PC-9 (cell line): ENCODE results near the gene TSSK6. TPM values are rescaled to one million over a fixed set of nuclear protein-coding genes. Genes with fewer than 3 reads are reported as not detected.

Experiments used
- BruUV-seq: library from RNA; stranded (reverse); fragments of 400-500 nt; replicated peaks from 2 replicates; lab custom pipeline; 2021; lab: Mats Ljungman, UMichigan
- CTCF ChIA-PET: fragments of 300-600 bp; sonication (Branson Sonifier 250); formaldehyde crosslinking; loops from one replicate; lab custom pipeline; 2022; ENCODE audit warnings: antibody characterized with exemption; lab: Charles Lee
- POLR2A ChIA-PET: fragments of 300-600 bp; sonication (Branson Sonifier 250); formaldehyde crosslinking; loops from one replicate; lab custom pipeline; 2022; ENCODE audit warnings: antibody characterized with exemption; ENCODE audit not compliant: unreplicated experiment; lab: Charles Lee
- DNase-seq, 2 experiments: peaks; one replicate each; pipeline versions ENCODE4 v3.0.0 to v3.0.0-alpha.2; 2015 to 2022; ENCODE audit warnings: mixed read lengths in 1 of 2
- H2AFZ ChIP-seq: fragments of 200-600 bp; sonication (generic); 2 replicates; pipeline ENCODE4 v1.8.1; 2017; ENCODE audit warnings: antibody characterized with exemption
- H3F3A ChIP-seq: fragments of 200-600 bp; sonication (generic); 2 replicates; pipeline ENCODE4 v1.8.1; 2017; ENCODE audit warnings: antibody characterized with exemption, mild to moderate bottlenecking, low read depth; ENCODE audit not compliant: insufficient read depth
- H3K27ac ChIP-seq: fragments of 200-600 bp; sonication (generic); 2 replicates; pipeline ENCODE4 v1.6.1; 2016; ENCODE audit warnings: mixed run types
- H3K27me3 ChIP-seq: fragments of 200-600 bp; sonication (generic); 2 replicates; pipeline ENCODE4 v1.6.1; 2016; ENCODE audit warnings: low read depth, mixed run types; ENCODE audit not compliant: insufficient read depth
- H3K36me3 ChIP-seq: fragments of 200-600 bp; sonication (generic); 2 replicates; pipeline ENCODE4 v1.6.1; 2016; ENCODE audit warnings: low read depth, mixed run types
- H3K4me1 ChIP-seq: fragments of 200-600 bp; sonication (generic); replicated peaks from 2 replicates; pipeline ENCODE4 v1.6.1; 2016; ENCODE audit warnings: mixed run types; ENCODE audit not compliant: insufficient read depth
- H3K4me2 ChIP-seq: fragments of 200-600 bp; sonication (generic); 2 replicates; pipeline ENCODE4 v1.6.1; 2017; ENCODE audit warnings: mixed run types
- H3K4me3 ChIP-seq: fragments of 200-600 bp; sonication (generic); 2 replicates; pipeline ENCODE4 v1.6.1; 2016; ENCODE audit warnings: mixed run types
- H3K79me2 ChIP-seq: fragments of 200-600 bp; sonication (generic); 2 replicates; pipeline ENCODE4 v1.6.1; 2017; ENCODE audit warnings: low read depth, mixed run types
- H3K9me2 ChIP-seq: fragments of 200-600 bp; sonication (generic); 2 replicates; pipeline ENCODE4 v1.8.1; 2017; ENCODE audit warnings: mild to moderate bottlenecking; ENCODE audit not compliant: insufficient read depth
- H3K9me3 ChIP-seq: fragments of 200-600 bp; sonication (generic); 2 replicates; pipeline ENCODE4 v1.8.1; 2016; ENCODE audit warnings: low read depth; ENCODE audit not compliant: insufficient read depth
- H4K20me1 ChIP-seq: fragments of 200-600 bp; sonication (generic); 2 replicates; pipeline ENCODE4 v1.8.1; 2017; ENCODE audit not compliant: insufficient read depth
- EZH2 ChIP-seq: fragments of 200-600 bp; sonication (generic); IDR thresholded peaks from 2 replicates; pipeline ENCODE4 v1.8.0; 2017; ENCODE audit warnings: antibody characterized with exemption, low read depth
- intact Hi-C: fragments of 100-400 bp; cut with micrococcal nuclease; formaldehyde crosslinking; loops from one replicate; pipeline ENCODE4 v1.10.0; 2022; ENCODE audit not compliant: unreplicated experiment
- total RNA-seq: library from RNA; stranded (reverse); gene quantifications from 2 replicates; pipeline ENCODE4 v1.2.3, GENCODE V29; 2021
- TF ChIP-seq, protein P1 (sequence below): fragments of 200-600 bp; sonication (generic); conservative IDR thresholded peaks from 2 replicates; pipeline ENCODE4 v1.6.1; 2017; ENCODE audit warnings: mixed run types, antibody characterized with exemption, mild to moderate bottlenecking, moderate library complexity

Gene TSSK6
- total RNA-seq, 1 experiment from 2014 or later, result 2.0 TPM

DNA sequence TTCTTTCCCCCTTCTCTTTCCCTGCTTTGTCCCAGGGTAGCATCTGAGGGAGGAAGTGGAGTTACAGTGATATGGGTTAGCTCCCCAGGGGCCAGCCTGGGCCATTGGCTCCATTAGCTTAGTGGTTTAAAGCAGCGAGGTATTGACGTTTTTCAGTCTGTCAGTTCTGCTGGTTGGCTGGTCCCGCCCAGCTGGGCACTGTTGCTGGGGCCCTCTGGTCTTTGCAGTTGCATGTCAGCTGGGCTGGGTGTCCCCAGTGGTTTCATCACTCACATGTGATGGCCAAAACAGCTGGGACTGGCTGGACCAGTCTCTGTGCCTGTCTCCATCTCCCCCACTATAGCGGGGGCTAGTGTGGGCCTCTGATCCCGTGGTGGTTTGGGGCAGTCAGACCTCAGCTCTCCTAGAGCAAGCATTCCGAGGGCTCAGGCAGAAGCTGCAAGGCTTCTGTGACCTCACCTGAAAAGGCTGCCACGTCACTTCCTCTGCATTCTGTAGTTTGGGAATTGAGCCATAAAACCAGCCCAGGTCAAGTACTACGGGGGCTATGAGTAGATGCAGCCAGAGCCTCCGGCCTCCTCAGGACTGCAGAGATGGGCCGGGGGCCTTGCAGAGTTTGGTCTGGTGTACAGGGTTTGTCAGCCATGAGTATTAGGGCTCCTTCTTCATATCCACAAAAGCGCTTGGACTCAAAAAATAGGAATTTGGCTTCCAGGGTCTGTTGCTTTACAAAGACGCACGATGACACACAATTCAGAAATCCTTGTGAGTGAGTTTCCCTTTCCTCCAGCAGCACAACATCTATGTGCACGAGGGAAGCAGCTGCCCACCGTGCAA, 30.0 kb downstream of the TSSK6 start:
- no peak overlapping the region for H2AFZ ChIP-seq
- H3K79me2 ChIP-seq, result peaks cover 26% of the 10 kb centered on the region; the same call in 1 of the 2 replicates
- H3F3A ChIP-seq, result peaks cover 38% of the 10 kb centered on the region
- no peaks in the 10 kb centered on the region for H3K27me3 ChIP-seq
- no peak overlapping the region for H3K4me3 ChIP-seq
- intact Hi-C loops, result no loop called here
- BruUV-seq, result no TSS peak
- CTCF ChIA-PET, result no interaction called here
- no peak overlapping the region for H3K4me2 ChIP-seq
- no peaks in the 10 kb centered on the region for H3K9me3 ChIP-seq
- H3K9me2 ChIP-seq, result no peaks in the 10 kb centered on the region
- no peak for TF ChIP-seq EZH2
- TF ChIP-seq, protein P1, sequence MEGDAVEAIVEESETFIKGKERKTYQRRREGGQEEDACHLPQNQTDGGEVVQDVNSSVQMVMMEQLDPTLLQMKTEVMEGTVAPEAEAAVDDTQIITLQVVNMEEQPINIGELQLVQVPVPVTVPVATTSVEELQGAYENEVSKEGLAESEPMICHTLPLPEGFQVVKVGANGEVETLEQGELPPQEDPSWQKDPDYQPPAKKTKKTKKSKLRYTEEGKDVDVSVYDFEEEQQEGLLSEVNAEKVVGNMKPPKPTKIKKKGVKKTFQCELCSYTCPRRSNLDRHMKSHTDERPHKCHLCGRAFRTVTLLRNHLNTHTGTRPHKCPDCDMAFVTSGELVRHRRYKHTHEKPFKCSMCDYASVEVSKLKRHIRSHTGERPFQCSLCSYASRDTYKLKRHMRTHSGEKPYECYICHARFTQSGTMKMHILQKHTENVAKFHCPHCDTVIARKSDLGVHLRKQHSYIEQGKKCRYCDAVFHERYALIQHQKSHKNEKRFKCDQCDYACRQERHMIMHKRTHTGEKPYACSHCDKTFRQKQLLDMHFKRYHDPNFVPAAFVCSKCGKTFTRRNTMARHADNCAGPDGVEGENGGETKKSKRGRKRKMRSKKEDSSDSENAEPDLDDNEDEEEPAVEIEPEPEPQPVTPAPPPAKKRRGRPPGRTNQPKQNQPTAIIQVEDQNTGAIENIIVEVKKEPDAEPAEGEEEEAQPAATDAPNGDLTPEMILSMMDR, result no peak
- no peak overlapping the region for H3K27ac ChIP-seq
- H4K20me1 ChIP-seq, result peaks cover 28% of the 10 kb centered on the region
- no peak for DNase-seq
- POLR2A ChIA-PET, result no interaction called here
- H3K4me1 ChIP-seq, result peaks cover 23% of the 10 kb centered on the region
- H3K36me3 ChIP-seq, result no peaks in the 10 kb centered on the region

DNA sequence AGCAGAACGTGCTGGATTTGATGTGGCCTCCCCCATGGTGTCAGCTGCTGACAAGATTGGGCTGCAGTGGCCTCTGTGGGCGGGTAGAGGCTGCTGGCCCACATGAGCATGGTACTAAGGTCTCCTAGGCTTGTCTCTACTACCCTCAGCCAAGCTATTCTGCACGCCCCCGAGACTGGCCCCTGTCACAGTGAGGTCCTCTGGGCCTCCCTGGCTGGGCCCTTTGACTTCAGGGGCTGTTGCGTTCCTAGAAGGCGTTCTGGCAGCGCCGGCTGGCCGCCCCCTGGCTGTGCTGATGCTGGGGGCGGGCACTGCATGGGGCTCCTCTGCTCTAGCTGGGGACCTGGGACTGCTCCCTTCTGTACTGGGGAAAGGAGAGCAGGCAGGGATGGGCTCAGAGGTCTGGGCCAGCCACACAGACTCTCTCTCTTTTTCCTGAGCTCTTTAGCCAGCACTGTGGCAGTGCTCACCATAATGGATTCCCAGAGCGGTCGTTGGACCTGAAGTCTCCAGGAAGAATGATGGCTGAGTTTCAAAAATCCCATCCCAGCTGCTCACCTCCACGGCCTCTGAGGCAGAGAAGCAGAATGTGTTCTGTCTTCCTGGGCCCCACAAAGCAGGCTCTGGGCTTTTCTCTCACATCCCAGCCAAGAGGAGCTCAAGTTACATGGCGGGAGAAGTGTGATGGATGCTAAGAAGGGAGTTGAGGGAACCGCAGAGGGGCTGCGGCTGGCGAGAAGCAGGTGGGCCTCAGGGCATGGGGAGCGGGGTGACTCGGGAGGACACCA, 32.3 kb downstream of the TSSK6 start:
- no peak for DNase-seq
- 0 out of 2 replicates have a peak, but pooled peaks cover 4% of the 10 kb centered on the region for H3K36me3 ChIP-seq
- no peak overlapping the region for H2AFZ ChIP-seq
- H3K4me1 ChIP-seq, result peaks cover 6% of the 10 kb centered on the region
- TF ChIP-seq, protein P1, result no peak
- TF ChIP-seq EZH2, result no peak
- H3K4me3 ChIP-seq, result no peak overlapping the region
- ChIA-PET CTCF (interaction anchor here (0.7 to 0.9 kb wide), 2 partner anchors 29 to 73 kb away, joined by 4 read pairs; no protein-coding TSS in a partner anchor), POLR2A (no interaction called here)
- peaks cover 38% of the 10 kb centered on the region for H4K20me1 ChIP-seq
- no peaks in the 10 kb centered on the region for H3K9me3 ChIP-seq
- BruUV-seq, result no TSS peak
- peaks cover 41% of the 10 kb centered on the region for H3K79me2 ChIP-seq
- no peaks in the 10 kb centered on the region for H3K27me3 ChIP-seq
- intact Hi-C loops, result no loop called here
- no peak overlapping the region for H3K4me2 ChIP-seq
- H3K27ac ChIP-seq, result no peak overlapping the region
- H3K9me2 ChIP-seq, result no peaks in the 10 kb centered on the region
- H3F3A ChIP-seq, result peaks cover 21% of the 10 kb centered on the region

DNA sequence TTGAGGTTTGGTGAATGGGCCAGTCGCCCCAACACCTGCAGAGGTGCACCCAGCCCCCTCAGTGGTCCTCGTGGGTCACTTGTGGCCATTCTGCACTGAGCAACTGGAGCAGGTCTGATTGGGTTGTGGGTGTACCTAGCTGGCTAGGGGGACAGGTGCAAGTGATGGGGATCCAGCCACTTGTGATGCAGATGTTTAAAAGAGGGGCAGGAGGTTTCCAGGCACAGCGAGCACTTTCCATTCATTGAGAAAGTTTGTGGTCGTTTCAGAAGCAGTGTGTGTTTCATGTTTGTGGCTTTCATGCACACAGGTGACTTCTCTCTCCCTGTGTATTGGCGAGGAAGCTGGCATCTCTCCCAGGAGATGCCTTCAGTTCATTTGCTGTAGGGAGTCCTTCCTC, 34.7 kb downstream of the TSSK6 start:
- Histone ChIP-seq H3K36me3 (0 out of 2 replicates have a peak, but pooled peaks cover 4% of the 10 kb centered on the region), H3K79me2 (peaks cover 63% of the 10 kb centered on the region), H3K27me3 (no peaks in the 10 kb centered on the region), H3K27ac (no peak overlapping the region), H3K9me2 (no peaks in the 10 kb centered on the region), H3K4me2 (no peak overlapping the region), H2AFZ (no peak overlapping the region), H4K20me1 (peaks cover 57% of the 10 kb centered on the region), H3F3A (peaks cover 23% of the 10 kb centered on the region), H3K4me1 (peaks cover 11% of the 10 kb centered on the region), H3K4me3 (no peak overlapping the region), H3K9me3 (no peaks in the 10 kb centered on the region)
- ChIA-PET CTCF (no interaction called here), POLR2A (no interaction called here)
- intact Hi-C loops, result no loop called here
- no peak for TF ChIP-seq EZH2
- TF ChIP-seq, protein P1, result no peak
- no peak for DNase-seq
- BruUV-seq, result no TSS peak
